ENCODE results near the gene ERRFI1.
A peak's percentile ranks its signal among the peaks of the same experiment; 100 is the strongest.

The ERRFI1 gene

DNA sequence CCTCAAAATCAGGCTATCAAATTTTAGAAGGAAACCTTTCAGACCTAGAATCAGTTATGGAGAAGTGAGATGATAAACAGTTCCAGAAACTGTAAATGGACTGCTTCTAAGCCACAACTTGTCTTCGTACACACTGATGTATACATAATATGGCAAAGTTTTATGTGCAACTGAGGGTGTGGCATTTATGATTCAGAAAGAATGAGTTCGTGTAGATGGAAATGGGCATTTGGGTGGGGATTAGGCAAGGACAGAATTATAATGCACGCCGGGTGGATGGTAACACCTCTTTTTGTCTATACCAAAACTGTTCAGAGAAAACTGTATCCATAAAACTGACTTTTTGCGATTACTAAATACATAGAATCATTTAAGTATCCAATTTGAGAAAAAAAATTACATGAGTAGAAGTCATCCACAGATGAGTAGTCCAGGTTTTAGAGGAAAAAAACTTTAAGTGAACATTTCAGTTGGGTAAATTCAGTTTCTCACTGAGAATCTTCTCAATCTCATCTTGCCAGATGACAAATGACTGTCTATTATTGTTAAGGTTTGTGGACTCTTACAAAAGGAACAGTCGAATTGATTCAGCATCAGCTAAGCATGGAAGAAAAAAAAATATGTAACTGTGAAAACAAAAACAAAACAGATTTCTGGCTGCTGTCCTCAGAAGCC is 22.5 kb downstream of the ERRFI1 start:
- no peak for DNase-seq (ENCODE audit: low spot score)

DNA sequence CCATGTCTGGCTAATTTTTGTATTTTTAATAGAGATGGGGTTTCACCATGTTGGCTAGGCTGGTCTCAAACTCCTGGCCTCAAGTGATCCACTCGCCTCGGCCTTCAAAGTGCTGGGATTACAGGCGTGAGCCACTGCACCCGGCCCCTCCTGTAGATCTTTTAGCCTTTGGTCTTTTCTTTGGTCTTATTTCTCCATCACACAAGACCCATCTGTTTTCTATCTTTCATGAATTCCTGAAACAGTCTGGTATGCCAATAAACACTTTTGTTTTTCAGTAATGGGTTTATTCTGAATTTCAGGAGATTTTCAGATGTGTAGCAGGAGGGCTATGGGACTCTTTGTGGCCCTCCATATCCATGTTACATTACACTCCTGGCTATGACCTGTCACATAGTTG is 23.2 kb downstream of the ERRFI1 start:
- no peak for DNase-seq (ENCODE audit: low spot score)

DNA sequence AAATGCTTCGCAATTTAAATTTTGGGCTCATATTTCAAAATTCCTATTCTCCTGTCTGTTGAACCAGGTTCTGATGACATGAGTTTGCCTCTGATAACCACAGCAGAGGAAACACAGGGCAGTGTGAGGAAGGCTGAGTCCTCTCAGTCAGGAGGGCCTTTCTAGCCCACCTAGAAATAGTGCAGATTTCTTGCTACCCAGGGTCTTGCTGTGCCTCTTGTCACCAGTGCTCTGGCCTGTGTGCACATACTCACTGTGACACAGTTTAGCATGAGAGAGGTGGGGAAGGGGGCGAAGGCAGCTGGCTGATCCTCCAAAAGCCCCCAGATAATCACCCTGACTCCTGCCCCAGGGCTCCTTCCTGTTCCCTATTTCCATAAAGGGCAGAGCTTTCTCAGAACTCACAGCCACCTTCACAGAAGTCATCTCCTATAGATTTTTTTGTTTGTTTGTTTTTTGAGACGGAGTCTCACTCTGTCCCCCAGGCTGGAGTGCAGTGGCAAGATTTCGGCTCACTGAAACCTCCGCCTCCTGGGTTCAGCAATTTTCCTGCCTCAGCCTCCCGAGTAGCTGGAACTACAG is 23.7 kb downstream of the ERRFI1 start:
- no peak for DNase-seq (ENCODE audit: low spot score)

DNA sequence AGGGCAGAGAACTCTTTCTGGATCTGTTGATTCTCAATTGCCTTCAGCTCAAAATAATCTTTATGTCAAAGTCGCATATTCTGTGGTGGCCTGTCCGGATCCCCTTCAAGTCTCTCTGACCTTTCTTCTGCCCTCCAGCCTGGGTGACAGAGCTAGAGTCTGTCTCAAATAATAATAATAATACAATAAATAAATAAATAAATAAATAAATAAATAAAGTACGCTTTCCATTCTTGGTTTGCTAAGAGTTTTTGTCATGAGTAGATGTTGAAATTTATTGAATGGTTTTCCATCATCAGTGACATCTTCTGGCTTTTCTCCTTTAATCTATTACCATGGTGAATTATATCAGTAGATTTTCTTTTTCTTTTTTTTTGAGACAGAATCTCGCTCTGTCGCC is 30.7 kb downstream of the ERRFI1 start:
- no peak for DNase-seq (ENCODE audit: low spot score)

DNA sequence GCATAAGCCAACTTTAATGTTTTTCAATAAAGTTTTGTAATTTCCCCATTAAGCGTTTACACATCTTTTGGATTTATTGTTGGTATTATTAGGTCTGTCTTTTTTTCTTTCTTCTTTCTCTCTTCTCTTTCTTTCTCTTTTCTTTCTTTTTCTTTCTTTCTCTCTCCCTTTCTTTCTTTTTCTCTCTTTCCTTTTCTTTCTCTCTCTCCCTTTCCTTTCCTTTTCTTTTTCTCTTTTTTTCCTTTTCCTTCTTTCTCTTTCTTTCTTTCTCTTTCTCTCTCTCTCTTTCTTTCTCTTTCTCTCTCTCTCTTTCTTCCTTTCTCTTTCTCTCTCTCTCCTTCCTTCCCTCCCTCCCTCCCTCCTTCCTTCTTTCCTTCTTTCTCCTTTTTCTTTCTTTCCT is 31.3 kb downstream of the ERRFI1 start:
- no peak for DNase-seq (ENCODE audit: low spot score)

DNA sequence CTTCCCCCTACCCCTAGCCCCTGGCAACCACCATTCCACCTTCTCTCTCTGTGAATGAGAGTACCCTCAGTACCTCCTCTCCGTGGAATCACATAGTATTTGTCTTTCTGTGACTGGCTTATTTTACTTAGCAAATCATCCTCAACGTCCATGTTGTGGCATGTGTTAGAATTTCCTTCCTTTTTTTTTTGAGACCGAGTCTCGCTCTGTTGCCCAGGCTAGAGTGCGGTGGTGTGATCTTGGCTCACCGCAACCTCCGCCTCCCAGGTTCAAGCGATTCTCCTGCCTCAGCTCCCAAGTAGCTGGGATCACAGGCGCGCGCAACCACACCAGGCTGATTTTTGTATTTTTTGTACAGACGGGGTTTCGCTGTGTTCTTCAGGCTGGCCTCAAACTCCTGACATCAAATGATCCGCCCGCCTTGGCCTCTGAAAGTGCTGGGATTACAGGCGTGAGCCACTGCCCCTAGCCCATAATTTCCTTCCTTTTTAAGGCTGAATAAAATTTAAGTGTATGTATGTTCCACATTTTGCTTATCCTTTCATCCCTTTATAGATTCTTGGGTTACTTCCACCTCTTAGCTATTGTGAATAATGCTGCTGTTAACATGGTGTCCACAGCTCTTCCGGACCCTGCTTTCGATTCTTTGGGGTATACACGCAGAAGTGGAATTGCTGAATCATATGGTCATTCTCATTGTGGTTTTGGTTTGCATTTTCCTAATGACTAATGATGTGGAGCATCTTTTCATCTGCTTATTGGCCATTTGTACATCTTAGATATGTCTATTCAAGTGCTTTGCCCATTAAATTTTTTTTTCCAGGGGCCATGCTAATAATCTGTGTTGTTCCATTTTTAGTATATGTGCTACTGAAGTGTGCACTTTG is 32.3 kb downstream of the ERRFI1 start:
- peak; percentile 18 for DNase-seq (ENCODE audit: low spot score)

DNA sequence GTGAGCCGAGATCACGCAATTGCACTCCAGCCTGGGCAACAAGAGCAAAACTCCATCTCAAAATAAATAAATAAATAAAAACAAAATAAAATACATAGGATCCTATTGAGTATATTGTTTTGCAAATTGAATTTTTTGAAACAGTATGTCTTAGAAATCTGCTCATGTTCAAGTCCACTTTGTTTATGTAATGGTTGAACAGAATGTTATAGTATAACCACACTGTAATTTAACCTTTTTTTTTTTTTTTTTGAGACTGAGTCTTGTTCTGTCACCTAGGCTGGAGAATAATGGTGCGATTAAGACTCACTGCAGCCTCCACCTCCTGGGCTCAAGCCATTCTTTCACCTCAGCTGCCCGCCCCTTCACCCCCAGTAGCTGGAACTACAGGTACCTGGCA is 33.2 kb downstream of the ERRFI1 start:
- DNase-seq (ENCODE audit: low spot score), result no peak

DNA sequence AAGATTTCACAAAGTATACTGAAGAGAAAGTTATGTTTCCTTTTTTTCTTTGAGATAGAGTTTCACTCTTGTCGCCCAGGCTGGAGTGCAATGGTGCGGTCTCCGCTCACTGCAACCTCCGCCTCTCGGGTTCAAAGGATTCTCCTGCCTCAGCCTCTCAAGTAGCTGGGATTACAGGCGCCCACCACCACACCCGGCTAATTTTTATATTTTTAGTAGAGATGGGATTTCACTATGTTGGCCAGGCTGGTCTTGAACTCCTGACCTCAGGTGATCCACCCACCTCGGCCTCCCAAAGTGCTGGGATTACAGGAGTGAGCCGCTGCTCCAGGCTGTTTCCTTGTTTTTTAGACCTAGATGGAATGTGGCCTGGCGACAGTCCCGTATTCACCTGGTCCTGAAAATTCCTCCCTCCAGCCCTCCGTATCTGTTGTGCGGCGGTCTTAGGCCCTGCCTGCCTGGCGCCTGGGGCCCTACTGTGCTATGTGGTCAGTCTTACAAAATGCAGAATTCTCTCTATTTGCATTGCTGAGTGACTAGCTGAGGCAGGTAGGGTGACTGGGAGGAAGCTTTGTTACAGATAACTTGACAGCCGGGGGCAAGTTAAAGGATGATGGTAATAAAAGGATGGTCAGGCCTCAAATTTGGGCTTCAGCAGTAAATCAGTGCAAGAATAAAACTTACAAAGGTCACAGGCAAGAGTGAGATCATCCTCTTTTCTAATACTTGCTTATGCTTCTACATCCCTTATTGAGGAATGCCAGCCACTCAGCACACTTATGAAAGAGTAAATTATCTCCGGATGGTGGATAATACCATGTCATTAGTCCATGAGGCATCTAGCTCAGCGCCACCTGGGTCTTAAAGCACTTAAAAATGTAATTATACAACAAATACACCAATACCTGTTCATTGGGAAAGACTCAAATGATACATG is 34.3 kb downstream of the ERRFI1 start:
- no peak for DNase-seq (ENCODE audit: low spot score)

DNA sequence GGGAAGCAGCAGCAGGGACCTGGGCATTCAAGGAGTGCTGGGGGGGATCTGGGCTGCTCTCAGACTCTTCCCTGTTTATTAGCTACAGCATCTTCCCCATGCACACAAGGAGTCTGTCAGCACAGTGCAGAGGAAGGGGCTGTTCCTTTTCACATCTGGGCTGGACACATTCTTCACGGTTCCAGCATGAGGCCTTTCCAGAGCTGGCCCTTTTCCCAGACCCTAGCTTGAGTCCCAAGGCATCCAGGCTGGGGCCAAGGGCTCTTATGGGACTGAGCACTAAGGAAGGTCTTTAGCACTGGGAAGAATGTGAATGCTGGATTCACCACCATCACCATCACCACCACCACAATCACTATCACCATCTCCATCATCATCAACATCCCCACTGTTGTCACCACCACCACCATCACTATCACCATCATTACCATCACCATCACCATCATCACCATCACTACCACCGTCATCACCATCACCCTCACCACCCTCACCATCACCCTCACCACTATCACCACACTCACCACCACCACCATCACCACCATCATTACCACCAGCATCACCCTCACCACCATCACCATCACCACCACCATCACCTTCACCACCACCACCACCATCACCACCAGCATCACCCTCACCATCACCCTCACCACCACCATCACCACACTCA is 36.2 kb downstream of the ERRFI1 start:
- DNase-seq (ENCODE audit: low spot score), result no peak

DNA sequence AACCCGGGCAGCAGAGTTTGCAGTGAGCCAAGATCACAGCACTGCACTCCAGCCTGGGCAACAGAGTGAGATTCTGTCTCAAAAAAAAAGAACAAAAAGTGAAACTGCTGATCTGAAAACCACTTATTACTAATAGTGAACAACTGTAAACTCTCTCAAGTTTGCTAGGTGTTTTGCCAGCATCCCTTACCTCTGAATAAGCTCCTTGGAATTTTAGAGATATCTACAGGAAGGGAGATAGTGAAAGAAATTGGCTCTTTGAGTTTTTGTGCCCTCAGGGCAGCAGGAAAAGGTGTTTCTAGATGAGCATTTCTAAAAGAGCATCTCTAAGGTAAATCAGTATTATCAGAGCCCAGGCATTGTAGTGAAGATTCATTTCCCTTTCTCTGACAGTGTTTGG is 37.5 kb downstream of the ERRFI1 start:
- no peak for DNase-seq (ENCODE audit: low spot score)

DNA sequence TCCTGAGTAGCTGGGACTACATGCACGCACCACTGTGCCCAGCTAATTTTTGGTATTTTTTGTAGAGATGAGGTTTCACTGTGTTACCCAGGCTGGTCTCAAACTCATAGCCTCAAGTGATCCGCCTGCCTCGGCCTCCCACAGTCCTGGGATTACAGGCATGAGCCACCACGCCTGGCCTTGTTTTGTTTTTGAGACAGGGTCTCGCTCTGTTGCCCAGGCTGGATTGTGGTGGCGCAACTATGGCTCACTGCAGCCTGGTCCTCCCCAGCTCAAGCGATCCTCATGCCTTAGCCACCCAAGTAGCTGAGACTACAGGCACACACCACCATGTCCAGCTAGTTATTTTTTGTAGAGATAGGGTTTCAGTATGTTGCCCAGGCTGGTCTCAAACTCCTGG is 38.6 kb downstream of the ERRFI1 start:
- DNase-seq (ENCODE audit: low spot score), result no peak

DNA sequence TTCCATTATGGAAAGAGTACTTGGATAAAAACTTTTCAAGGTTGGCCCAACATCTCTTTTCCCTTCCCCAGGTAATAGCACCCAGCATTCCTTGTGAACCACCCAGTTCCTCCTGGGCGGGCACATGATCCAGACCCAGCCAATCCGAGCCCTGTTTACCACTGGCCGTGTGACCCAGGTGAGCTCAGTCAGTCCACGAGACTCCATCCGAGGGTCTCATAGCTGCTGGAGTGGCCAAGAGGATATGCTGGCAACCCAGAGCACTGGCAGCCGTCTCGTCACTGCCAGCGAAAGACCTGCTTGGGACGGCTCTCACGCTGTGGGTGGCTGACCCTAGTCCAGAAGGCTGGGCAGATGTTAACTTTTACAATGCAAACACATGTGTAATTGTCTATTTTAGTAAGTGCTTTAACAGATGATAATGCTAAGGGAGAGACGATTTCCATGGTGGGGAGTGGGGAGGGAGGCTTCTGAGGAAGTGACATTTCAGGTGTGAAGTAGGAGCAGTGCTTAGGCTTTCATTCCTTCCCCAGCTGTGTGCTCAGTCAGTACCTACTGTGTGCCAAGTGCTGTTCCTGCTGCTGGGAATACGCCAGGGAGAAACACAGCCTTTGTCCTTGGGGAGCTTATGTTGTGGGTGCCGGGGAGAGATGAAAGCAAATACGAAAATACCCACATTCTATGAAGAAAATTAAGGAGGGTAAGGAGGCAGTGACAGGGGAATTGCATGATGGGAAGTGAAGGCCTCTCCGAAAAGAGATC is 40.1 kb downstream of the ERRFI1 start:
- DNase-seq (ENCODE audit: low spot score), result no peak

DNA sequence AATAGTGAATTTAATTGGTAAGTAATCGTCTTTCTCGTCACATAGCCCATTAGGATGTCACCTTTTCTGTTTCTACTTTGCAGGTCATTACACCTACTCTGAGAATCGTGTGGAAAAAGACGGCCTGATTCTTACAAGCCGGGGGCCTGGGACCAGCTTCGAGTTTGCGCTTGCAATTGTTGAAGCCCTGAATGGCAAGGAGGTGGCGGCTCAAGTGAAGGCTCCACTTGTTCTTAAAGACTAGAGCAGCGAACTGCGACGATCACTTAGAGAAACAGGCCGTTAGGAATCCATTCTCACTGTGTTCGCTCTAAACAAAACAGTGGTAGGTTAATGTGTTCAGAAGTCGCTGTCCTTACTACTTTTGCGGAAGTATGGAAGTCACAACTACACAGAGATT is 41.3 kb downstream of the ERRFI1 start:
- no peak for DNase-seq (ENCODE audit: low spot score)

DNA sequence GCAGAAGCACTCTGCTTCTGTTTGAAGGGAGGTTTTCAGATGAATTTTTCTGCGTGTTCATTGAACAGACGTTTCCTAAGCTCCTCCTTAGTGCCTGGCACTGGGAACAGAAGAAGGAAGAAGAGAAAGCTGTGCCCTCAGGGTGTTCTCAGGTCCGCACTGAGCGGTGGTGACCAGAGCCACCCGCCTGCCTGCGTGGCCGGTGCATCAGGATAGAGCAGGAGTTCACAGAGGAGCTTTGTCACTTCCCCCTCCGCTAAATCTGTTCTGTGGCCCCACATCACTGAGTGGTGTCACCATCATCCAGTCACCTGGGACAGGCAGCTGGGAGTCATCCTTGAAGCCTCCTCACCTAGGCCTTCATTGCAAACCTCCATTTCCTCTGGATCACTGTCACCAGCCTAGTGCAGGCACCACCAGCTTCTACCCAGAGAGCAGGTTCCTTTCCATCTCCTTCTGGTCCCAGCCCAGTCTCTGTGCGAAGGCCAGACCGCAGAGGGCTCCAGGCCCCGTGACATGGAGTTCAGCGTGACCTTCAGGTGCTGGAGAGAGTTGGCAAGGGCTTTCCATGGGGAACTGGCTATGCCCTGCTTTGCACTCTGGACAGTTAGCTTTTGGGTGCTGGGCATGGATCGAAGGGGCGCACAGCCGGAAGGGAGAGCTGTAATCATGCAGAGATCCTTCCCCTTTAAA is 42.9 kb downstream of the ERRFI1 start:
- DNase-seq (ENCODE audit: low spot score), result no peak

DNA sequence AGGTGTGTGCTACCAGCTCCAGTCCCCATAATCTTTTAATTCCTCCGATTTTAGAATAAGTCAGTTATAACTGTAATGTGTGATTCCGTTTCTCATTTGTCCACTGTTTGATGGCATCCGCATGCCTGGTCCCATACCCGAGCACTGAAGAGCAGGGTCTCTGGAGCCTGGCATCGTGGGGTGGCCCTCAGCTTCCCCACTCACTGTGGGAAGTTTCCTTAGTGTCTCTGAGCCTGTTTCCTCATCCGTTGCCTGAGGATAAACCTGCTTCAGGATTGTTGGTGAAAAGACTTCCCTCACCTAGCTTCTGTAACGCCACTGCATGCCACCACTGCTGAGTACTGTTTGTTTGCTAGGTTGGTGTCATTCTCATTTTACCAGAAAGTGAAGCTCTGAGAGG is 45.1 kb downstream of the ERRFI1 start:
- DNase-seq (ENCODE audit: low spot score), result no peak

DNA sequence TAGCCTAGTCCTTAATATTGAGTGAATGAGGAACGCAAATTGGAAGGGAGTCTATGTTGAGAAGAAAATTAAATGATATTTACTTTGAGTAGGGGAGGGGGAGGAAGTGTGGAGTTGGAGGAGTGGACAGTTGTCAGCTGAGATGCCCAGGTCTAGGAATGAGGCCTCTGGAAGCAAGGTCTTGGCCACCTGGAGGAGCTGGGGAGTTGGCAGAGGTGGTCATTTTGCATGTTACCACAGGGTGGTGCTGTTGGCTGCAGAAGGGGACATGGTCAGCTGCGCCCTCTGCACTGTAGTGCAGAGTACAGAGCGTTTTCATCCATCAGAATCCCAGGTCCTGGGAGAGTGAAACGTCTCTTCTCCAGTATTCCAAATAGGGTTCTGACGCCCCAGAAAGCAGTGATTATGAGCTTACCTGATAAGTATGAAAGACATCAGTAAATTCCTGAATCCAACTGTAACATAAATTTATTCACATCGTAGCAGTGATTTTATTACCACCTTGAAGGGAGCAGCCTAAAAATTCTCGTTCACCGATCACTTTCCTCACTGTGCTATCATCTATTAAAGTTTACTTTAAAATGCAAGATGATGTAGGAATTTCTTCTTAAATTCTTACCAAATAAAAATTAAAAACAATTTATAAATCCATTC is 50.8 kb downstream of the ERRFI1 start:
- peak; percentile 46 for DNase-seq (ENCODE audit: low spot score)

DNA sequence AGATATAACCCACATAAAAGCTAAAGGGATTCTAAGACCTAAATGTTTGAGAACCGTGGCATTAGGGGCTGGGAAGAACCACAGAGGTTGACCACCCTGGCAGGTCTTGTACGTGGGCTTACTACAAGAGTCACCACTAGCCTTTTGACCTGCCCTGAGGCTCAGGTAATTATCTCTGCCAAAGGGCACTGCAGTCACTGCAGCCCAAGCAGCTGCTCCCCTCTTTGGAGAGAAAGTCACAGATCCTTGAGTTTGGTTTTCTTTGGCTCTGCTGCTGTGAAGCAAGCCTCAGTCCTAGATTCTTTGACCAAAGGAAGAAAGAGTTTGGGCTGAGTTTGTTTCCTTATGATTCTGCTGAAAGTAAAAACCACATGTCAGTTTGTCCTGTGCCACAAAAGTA is 53.0 kb downstream of the ERRFI1 start:
- no peak for DNase-seq (ENCODE audit: low spot score)

DNA sequence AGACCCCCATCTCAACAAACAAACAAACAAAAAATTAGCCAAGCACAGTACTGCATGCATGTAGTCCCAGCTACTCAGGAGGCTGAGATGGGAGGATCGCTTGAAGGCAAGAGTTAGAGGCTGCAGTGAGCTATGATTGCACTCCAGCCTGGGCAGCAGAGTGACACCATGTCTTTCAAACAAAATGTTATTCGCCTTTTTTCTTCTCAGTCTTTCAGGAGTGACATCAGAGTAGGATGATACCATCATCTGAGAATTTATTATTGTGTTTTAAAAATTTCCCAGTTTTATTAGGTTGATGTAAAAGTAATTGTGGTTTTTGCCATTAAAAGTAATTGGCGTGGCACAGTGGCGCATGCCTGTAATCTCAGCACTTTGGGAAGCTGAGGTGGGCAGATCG is 53.8 kb downstream of the ERRFI1 start:
- no peak for DNase-seq (ENCODE audit: low spot score)

DNA sequence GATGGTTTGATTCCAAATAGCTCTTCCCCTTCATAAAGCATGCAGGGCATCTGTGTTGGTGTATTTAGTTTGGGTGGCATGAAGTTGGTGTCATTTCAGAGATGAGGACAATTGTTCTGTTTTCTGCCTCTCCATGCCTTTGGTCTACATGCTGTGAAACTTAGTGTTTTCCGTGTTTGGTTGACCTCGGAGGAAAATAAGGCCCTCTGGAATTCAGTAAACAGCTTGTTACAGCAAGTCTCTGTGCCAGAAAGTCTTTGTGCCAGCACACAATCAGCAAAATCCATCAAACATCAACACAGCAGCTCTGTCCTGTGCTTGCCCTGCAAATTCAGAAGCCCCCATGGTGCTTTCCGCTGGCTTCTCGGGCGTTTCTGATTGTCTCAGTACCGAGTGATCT is 55.1 kb downstream of the ERRFI1 start:
- DNase-seq (ENCODE audit: low spot score), result no peak

DNA sequence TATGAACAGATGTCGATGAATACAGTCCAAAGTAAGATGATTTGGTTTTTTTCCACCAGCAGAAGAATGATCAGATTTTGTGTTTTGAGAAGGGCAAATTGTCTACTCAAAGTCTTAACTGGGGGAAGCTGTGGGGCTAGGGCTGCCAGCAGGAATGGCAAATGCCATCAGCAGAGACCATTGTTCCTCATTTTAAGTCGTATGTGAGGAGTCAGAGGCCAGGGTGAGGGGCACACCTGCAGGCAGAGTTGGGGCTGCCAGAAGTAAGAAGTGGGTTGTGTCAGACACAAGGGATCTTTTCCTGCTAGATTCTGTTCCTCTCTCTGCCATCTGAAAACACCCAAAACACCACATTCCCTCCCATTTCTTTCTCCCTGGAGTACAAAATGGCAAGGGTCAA is 55.9 kb downstream of the ERRFI1 start:
- DNase-seq (ENCODE audit: low spot score), result no peak

Data from activated CD4-positive, alpha-beta T cell treated with anti-CD3 and anti-CD28 coated beads, Interleukin-2, Interleukin-4, amounts not matched to agents 100 ng/mL and 50 ng/mL, durations not matched to agents 16 hours and 8 hours (primary cell).